ENCODE measurements around the gene POLR2E.
"Not testable (repeated sequence)": the region's sequence is repeated elsewhere in the genome, so short reads cannot be mapped to it uniquely, and the experiment has no call there.

The POLR2E gene

DNA sequence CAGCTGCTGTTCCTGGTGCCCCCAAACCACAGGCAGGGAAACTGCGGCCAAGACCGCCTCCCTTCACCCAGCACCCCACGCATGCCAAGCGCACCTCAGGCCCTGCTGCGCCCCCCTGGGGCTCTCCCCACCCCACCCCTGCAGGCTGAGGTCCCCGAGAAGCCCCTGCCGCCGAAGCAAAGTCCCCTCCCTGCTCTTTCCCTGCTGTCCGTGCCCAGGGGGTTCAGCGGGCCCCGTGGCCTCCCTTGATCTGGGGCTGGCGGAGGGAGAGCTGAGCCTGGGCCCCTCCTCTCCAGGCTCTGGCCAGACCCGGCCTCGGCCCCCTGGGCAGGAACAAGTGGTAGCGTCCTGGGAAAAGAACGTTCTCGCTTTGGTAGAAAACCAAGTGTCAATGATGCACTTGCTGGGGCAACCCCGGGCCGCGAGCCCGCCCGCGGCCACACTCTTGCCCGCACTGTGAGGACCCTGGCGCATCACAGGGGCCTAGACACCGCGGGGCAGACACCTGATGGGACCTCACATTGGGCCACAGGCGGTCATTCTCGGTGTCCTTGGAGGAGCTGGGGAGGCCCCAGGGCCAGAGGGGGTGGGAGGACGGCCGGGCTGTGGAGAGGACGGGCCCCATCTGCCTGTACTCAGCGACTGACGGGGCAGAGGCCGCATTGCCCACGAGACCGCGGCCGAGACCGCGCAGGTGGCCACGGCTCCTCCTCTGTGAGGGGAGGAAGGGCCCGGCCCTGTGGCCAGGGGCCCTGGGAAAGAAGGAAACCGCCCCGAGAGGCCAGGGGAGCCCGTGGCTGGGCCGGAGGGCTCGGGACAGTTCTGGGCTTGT lies 37.6 kb upstream of the POLR2E start:
- no peak for DNase-seq (ENCODE audit: low read depth in 1 of 2, low spot score in 1 of 2)
- no peak for TF ChIP-seq JUND (IDR thresholded peaks at IDR 0.05; ENCODE audit: low read depth)
- in situ Hi-C loops (cut with HindIII; ENCODE audit: low pct_unique_long_range_greater_than_20kb, low sequenced_read_pairs) = no loop called here

DNA sequence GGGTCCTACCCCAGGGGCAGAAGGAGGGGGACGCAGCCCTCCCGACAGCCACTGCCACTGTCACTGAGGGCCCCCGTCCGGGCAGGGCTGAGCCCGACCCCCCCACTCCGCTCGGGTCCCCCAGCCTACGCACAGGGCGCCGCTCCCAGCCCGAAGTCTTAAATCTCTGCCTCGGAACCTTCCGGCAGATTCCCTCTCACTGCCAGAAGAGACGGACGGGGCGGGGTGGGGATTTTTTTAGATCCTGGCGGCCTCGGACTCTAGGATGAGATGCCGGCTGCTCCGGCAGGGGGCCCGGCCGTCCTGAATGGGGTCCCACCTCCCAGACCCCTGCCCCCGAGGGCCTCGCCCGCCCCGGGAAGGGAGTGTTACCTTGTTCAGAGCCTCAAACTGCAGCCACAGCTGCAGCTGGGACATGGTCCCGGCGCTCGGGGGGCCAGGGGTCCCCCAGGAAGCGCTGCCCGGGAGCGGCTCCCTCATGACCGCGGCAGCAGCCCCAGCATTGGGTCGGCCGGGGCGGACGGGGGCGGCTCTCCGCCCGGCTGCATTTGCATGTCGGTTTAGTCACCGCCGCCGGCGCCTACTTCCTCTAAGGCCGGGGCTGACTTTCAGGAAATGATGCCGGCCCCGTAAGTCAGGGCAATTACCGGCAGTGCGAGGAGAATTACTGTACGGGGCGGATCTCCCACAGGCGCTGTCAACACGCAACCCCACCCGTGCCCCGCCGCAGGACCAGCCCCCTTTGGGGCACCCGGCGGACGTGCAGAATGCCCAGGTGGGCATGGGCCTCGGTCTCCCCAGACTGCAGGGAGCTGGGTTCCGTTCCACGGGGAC lies 36.8 kb upstream of the POLR2E start:
- no peak for TF ChIP-seq JUND (IDR thresholded peaks at IDR 0.05; ENCODE audit: low read depth)
- no peak for DNase-seq (ENCODE audit: low read depth in 1 of 2, low spot score in 1 of 2)
- in situ Hi-C loops (cut with HindIII; ENCODE audit: low pct_unique_long_range_greater_than_20kb, low sequenced_read_pairs) = no loop called here

GRCh38 chr19:1130771-1131717 lies 35.9 kb upstream of the POLR2E start:
- no peak for TF ChIP-seq JUND (IDR thresholded peaks at IDR 0.05; ENCODE audit: low read depth)
- DNase-seq (ENCODE audit: low read depth in 1 of 2, low spot score in 1 of 2) = no peak
- in situ Hi-C loops (cut with HindIII; ENCODE audit: low pct_unique_long_range_greater_than_20kb, low sequenced_read_pairs) = no loop called here

DNA sequence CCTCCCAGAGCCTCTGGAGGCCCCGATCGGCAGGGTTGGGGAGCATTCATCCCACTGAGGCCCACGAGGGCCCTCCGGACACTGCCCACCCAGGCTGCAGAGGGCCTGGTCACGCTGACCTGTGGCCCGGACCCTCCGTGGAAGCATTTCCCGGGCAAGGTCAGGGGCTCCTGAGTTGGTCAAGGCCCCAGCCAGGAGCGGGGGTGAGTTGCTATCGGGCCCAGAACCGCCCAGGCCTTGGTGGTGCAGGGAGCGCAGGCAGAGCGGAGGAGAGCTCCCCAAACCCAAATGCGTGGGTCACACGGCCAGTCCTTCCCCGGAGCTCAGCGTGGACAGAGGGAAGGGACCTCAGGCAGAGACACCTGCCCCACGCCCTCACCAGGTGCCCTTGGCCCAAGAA lies 34.4 kb upstream of the POLR2E start:
- in situ Hi-C loops (cut with HindIII; ENCODE audit: low pct_unique_long_range_greater_than_20kb, low sequenced_read_pairs) = no loop called here
- TF ChIP-seq JUND (IDR thresholded peaks at IDR 0.05; ENCODE audit: low read depth) = no peak
- DNase-seq (ENCODE audit: low read depth in 1 of 2, low spot score in 1 of 2) = no peak

DNA sequence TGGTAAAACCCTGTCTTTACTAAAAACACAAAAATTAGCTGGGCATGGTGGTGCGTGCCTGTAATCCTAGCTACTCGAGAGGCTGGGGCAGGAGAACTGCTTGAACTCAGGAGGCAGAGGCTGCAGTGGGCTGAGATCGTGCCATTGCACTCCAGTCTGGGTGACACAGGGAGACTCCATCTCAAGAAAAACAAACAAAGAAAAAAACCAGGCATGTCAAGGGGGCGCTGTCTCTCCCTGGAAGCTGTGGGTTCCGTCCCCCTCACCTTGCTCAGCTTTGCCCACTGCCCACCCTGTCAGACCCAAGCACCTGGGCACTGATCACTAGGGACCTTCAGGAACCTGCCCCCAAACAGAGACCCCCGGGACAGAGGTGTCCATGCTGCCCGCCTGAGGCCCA lies 33.9 kb upstream of the POLR2E start:
- in situ Hi-C loops (cut with HindIII; ENCODE audit: low pct_unique_long_range_greater_than_20kb, low sequenced_read_pairs); DNase-seq (ENCODE audit: low read depth in 1 of 2, low spot score in 1 of 2): not testable (repeated sequence)

- in situ Hi-C loops (cut with HindIII; ENCODE audit: low pct_unique_long_range_greater_than_20kb, low sequenced_read_pairs) = no loop called here
- DNase-seq (ENCODE audit: low read depth in 1 of 2, low spot score in 1 of 2) = no peak
- TF ChIP-seq JUND (IDR thresholded peaks at IDR 0.05; ENCODE audit: low read depth) = no peak
These were observed 32.9 kb upstream of the POLR2E start for GRCh38 chr19:1128106-1128505.

DNA sequence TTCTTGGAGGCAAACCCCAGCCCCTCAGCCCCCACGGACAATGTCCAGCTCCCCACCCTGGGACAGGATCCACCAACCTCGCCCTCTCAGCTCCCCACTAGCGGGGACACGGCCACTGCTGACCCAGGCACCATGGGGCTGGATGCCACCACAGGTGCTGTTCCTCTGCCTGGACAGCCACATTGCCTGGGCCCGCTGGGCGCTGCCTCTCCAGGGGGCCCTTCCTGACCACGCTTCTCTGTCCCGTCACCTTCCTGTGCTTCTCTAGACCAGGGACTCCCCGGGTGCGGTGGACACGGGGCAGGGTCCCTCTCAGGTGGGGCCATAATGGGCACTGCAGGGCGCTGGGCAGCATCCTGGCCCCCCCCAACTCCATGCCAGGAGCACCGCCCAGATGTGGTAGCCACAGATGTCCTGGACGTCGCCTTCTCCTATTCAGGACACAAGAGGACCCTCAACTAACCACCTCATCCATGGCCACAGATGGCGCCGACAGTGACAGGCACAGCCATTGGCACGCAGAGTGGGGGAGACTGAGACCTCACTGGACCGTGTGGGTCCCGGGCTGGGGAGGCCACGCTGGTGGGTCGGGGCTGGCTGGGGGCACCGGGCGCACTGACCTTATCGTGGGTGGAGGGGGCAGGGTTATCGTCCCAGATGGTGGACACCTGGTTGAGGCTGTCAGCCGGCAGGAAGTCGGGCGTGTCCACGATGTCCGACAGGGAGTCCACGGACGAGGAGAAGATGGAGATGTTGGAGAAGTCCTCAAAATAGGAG lies 32.0 kb upstream of the POLR2E start:
- no peak for DNase-seq (ENCODE audit: low read depth in 1 of 2, low spot score in 1 of 2)
- in situ Hi-C loops (cut with HindIII; ENCODE audit: low pct_unique_long_range_greater_than_20kb, low sequenced_read_pairs) = no loop called here
- TF ChIP-seq JUND (IDR thresholded peaks at IDR 0.05; ENCODE audit: low read depth) = no peak

DNA sequence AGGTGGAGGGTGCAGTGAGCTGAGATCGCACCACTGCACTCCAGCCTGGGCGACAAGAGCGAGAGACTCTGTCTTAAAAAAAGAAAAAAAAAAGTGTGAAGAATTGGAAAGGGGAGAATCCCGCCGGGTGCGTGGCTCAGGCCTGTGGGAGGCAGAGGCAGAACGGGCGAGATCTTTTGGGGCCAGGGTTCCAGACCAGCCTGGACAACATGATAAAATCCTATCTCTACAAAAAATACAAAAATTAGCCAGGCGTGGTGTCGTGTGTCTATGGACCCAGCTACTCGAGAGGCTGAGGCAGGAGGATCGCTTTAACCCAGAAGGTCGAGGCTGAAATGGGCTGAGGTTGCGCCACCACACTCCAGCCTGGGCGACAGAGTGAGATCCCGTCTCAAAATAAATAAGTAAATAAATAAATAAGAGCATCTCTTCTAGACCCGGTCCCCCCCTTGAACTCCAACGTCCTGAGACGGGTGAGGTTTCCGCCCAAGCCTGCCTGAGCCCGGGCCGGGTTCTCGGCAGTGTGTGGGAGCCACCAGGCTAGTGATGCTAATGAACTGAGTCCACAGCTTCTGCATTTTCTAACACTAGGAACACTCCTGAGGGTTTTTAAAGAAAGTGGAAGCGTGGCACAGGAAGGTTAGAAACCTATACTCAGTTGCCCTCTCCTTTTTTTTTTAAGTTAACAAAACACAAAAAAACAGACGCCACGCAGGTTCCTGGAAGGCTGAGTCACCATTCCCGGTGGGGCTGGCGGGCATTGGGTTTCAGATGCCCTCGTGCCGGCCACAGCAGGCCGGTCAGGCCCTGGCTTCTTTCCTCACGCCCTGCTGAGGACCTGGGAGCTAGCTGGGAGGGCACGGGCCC lies 30.7 kb upstream of the POLR2E start:
- in situ Hi-C loops (cut with HindIII; ENCODE audit: low pct_unique_long_range_greater_than_20kb, low sequenced_read_pairs) = no loop called here
- TF ChIP-seq JUND (IDR thresholded peaks at IDR 0.05; ENCODE audit: low read depth) = no peak
- no peak for DNase-seq (ENCODE audit: low read depth in 1 of 2, low spot score in 1 of 2)

DNA sequence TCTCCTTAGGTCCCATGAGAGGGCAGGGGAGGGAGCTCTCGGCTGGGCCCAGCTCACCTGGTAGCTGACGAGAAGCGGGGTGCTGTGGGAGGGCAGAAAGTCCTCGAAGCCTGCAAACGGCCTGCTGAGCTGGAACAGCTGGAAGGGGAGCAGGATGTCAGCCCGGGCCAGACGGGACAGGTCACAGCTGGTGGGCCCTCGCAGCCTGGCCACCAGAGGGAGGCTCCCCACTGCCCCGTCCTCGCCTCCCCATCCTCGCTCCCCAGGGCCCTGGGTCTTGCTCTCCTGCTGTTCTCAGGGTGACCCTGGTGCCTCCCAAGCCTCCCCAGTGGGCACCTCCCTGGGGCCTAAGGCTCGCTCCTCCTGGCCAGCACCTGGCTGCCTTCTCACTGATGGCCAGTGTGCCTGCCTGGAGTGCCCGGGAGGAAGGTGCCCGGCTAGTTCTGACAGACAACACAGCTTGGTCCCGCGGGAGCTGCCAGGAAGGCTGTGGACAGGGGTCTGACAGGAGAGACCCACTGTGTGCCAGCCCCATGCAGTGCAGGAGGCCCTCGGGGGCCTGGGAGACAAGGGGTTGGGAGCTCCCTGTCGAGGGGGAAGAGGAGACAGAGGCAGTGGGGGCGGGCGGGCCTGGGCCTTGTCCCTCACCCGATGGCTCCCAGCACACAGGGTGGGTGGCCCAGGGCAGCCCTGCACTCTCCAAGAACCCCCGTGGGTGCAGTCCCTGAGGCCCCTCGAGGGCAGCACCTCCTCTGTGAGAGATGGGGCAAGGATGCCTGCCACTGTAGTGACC lies 28.9 kb upstream of the POLR2E start:
- in situ Hi-C loops (cut with HindIII; ENCODE audit: low pct_unique_long_range_greater_than_20kb, low sequenced_read_pairs) = no loop called here
- no peak for DNase-seq (ENCODE audit: low read depth in 1 of 2, low spot score in 1 of 2)
- no peak for TF ChIP-seq JUND (IDR thresholded peaks at IDR 0.05; ENCODE audit: low read depth)

DNA sequence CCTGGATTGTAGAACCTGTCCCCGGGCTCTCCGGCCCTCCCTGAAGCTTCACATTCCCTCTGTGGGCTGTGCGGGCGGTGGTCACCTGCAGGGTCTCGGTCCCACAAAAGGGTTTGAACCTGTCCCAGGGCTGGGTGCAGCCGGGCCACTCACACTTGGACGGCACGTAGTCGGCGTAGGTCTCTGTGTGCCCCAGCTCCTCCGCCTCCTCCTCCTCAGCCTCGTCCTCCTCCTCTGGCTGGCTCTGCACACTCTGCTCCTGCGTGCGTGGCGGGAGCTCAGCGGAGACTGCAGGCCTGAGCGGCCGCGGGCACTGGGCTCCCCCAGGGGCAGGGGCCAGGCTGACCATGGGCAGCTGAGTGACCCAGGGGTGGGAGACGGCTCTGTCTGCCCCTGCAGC lies 28.2 kb upstream of the POLR2E start:
- no peak for TF ChIP-seq JUND (IDR thresholded peaks at IDR 0.05; ENCODE audit: low read depth)
- no peak for DNase-seq (ENCODE audit: low read depth in 1 of 2, low spot score in 1 of 2)
- in situ Hi-C loops (cut with HindIII; ENCODE audit: low pct_unique_long_range_greater_than_20kb, low sequenced_read_pairs) = no loop called here

Measured in T47D (cell line).